ENCODE measurements around the gene DOK7.

DNA sequence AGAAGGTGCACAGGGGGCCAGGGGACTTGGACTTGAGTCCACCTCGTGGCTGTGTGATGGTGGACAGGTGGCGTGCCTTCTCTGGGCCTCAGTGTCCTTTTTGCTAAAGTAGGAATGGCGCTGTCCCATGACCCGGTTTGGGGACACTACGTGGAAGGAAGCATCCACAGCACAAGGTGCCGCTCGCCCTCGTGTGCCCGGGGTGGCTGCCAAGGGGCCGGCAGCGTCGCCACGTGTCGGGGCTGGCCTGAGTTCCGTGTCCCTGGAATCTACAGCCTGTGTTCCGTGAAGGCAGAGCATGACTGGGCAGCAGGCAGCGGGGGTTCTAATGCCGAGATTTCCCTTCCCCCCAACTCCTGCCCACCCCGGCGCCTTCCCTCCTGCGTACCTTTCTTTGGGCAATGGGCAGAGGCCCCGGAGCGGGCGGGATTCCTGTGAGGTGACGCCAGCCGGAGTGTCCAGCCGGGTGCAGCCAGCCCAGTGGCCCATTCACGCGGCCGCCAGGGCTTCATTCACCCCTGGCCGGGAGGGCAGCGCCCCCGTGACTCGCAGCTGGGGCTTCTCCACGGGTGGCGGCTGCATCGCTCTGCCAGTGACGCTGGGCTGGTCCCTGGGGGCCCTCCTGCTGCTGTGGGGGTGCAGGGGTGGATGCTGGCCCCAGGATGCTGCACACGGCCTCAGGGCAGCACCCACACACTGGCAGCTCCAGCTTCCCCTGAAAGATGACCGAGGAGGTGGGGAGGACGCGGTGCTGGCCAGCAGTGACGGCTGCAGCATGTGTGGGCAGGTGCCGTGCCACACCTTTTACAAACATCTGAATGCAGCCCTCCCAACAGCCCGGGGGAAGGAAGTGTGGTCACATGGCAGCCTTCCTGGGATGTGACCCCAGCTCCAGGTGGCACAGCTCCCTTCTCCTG, 21.2 kb downstream of the DOK7 start:
- TF ChIP-seq YY1 (IDR thresholded peaks at IDR 0.05; ENCODE audit: insufficient read depth, insufficient read length) (no peak), SUZ12 (IDR thresholded peaks at IDR 0.05; ENCODE audit: extremely low read depth, insufficient read depth, insufficient read length) (no peak)
